Activated T-cell treated with anti-CD3 and anti-CD28 coated beads, Interleukin-2, amount 50 U/mL, for 1 hour (primary cell): ENCODE data around the gene GALNT18.

Source experiments
- DNase-seq: peaks from one replicate; pipeline ENCODE4 v3.0.0-alpha.2; 2020

The GALNT18 gene

GRCh38 chr11:11400121-11400520 lies 221.7 kb downstream of the GALNT18 start:
- DNase-seq: no peak

GRCh38 chr11:11397781-11398180 lies 224.0 kb downstream of the GALNT18 start:
- DNase-seq: no peak

DNA sequence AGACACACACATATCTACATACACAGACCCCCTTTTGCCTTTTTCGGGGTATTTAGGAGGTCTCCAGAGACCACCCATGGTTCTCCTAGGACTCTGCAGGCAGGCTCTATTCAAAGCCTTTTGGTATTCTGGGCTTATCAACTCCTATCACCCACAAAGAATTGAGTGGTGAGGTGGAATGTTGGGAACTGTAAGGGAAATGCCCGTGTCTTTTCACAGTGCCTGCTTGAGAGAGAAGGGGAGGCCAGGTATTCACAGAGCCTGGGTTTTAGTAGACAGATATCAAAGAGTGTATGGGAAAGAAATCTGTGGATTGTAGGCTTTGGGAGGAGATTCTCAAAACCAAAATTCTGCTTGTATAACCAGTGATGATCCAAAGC lies 224.8 kb downstream of the GALNT18 start:
- no peak for DNase-seq

- no peak for DNase-seq
Measured at GRCh38 chr11:11396301-11397035, 225.3 kb downstream of the GALNT18 start.

DNA sequence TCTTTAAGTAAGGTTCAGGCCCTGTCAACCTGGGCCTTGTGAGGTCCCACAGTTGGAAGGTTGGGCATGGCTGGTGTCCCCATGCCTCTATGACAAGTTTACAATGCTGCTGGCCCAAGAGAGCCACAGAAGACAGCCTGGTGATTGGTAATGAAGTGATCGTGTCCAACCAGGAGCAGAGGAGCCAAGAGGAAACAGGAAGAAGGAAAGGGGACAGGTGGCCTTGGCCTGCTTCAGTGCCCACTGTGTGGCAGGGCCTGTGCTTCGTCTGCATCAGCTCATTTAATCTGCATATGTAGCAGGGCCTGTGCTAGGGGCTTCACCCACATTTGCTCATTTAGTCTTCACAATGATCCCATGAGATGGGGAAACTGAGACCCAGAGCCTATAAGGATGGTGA lies 226.7 kb downstream of the GALNT18 start:
- no peak for DNase-seq

DNA sequence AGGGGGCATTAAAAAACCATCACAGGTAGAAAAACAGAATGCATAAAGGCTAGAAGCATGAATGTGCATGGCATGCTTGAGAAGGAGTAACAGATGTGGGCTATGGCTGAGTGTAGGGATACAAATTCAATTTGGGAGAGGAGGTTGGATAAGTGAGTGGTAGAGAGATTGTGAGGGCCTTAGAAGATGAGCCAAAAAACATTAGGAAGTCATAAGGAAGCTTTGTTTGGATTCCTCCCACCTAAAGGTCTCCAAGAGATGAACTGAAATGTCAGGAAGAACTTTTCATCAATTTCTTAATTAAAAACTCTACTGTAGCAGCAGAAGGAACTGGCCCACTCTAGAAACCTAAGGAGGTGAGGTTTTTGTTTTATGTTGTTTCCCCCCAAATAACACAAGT lies 227.6 kb downstream of the GALNT18 start:
- DNase-seq: no peak

DNA sequence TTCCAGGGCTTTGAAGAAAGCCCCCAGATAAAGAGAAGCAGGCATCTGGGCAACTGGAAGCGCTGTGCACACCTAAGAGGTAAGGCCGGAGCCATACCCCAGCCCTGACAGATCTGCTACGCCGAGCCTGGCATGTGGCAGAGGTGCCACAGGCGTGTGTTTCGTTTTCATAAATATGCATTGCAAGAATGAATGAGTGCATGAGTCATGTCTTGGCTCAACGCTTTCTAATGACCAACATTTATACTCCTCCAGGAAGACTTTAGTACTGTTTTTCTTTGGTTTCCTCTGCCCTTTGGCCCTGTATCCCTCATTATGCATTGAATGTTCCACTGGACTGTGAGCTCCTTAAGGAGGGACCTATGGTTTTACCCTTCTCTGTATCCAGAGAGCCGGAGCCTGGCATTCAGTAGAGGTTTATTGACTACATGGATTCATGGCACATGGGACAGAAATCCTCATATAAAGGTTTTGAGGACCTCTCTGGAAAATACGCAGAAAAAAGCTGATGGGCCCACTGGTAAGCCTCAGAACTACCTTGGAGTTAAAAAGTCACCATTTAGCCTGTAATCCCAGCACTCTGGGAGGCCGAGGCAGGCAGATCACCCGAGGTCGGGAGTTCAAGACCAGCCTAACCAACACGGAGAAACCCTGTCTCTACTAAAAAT lies 229.9 kb downstream of the GALNT18 start:
- no peak for DNase-seq

DNA sequence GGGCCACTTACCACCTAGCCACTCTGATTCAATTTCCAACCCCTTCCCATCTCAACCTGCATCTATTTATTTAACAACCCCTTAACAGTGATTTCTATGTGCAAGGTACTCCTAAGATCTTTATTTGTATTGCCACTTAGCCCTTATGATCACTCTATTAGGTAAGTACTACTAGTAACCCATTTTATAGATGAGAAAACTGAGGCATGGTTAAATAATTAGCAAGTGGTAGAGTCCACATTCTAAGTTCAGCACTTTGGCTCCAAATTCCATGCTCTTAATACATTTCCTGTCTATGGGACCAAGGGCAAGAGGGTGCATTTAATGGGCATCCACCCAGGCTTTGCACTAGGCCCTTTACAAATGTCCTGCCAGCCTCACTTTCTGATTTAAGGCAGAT lies 230.6 kb downstream of the GALNT18 start:
- no peak for DNase-seq

DNA sequence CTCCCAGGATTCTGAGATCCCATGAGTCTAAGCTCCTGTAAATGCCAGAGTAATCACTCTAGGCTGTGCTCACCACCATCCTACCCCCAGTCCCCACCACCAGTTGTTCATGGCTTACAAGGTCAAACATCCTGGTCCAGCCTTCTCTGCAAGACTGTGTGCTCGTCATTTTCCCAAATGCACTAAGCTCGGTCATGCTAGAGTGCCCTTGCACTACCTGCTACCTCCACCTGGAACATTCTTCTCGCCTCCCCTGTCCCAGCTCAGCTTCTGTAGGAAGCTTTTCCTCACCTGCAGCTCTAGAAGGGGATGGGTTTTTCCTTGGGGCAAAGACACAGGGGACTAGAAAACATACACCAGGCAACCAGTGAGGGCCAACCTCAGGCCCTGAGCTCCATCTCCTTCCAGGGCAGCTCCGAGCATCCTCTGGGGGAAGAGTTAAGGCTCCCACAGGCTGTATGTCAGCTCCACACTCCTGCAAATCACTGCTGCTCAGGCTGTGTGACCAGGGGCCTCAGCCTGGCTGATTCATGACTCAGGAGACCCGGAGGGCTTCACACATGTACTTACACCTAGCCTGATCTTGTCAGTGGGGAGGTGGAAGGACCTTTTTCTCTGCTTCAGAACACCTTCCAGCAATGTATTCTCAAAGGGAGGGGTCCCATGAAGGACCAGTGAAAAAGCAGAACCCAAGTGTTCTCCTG lies 231.6 kb downstream of the GALNT18 start:
- DNase-seq: no peak

GRCh38 chr11:11389238-11389637 lies 232.6 kb downstream of the GALNT18 start:
- no peak for DNase-seq

GRCh38 chr11:11387622-11388305 lies 234.0 kb downstream of the GALNT18 start:
- DNase-seq: no peak

- DNase-seq: no peak
Measured at GRCh38 chr11:11387207-11387606, 234.6 kb downstream of the GALNT18 start.

DNA sequence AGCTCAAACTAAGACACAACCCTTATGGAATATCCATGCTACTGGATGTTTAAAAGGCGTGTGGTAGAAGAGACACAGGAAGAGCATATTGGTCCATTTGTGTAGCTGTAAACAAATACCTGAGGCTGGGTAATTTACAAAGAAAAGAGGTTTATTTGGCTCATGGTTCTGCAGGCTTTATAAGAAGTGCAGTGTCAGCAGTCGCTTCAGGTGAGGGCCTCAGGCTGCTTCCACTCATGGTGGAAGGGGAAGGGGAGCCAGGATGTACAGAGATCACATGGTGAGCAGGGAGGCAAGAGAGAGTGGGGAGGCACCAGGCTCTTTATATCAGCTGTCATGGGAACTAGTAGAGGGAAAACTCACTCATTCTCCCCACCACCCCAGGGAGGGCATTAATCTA lies 237.0 kb downstream of the GALNT18 start:
- DNase-seq: no peak

DNA sequence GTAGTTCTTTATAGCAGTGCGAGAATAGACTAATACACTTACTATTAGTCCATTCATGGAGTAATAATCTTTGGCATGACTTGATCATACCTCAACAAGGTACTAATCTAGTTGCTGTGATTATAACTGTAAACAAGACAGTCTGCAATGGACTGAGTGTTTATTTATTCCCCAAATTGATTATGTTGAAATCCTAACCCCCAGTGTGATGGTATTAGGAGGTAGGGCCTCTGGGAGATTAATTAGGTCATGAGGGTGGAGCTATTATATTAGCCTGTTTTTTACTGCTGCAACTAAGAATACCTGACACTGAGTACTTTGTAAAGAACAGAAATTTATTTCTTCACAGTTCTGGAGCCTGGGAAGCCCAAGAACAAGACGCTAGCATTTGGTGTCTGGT lies 237.8 kb downstream of the GALNT18 start:
- DNase-seq: no peak

DNA sequence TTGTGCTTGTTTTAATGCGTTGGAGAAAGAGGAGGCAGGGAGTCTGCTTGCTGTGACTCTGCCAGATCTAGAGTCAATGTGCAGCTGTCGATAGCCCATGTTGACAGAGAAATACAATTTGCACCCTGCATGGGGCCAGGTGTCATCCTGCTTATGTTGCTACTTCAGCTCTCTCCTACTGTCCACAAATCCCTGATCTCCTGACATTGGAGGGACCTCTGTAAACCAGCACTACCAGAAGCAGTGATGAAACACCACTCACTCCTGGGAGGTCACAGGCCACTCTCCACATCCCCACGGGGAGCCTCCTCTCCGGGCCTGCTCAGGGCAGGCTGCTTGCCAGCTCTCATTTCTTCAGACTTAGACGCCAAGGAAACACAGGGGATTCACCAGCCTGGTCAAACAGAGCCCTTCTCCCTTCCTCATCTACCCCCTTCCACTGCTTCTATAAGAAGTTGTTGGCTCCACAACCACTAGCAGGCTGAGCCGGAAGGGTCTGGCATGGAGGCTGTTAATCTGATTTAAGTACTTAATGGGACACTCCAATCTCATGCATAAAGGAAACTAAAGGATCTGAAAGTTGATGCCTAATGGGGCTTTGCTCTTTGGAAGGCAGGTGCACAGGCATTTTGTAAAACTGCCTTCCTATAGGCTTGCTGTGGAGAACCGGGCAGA lies 238.8 kb downstream of the GALNT18 start:
- no peak for DNase-seq

GRCh38 chr11:11381471-11382105 lies 240.2 kb downstream of the GALNT18 start:
- no peak for DNase-seq

- DNase-seq: no peak
Measured at GRCh38 chr11:11380883-11381282, 240.9 kb downstream of the GALNT18 start.

DNA sequence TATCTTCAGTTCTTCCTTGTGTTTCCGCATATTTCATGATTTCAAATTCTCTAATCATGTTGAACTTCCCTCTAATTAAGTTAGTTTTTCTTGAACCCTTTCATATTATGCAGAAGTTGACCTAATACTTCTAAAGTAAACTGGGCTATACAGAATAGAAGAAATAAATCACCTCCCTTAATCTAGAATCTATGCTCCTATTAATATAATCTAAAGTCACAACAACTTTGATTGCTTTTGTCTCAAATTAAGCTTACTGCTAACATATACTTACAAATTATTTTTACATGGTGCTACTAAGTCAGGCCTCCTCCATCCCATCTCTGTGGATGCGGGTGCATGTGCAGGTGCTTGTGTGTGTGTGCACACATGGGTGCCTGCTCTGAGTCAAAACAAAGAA lies 241.5 kb downstream of the GALNT18 start:
- no peak for DNase-seq

DNA sequence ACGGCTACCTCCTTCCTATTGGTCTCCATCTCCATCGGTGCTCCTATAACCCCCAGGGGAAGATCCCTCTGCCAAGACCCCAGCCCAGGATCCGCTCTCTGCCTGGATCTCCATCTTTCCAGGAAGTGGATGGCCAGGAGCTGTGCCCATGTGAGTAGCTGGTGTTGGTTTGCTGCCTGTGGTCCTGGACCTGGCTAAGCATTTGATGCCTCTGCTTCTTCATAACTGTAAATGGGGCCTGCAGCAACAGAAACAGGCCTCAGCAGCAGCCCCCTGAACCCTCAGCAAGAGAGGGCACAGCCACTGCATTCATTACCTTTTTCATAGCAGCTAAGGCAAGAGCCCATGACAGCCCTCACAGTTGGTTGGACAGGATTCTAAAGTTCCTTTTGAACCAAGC lies 242.1 kb downstream of the GALNT18 start:
- DNase-seq: no peak

DNA sequence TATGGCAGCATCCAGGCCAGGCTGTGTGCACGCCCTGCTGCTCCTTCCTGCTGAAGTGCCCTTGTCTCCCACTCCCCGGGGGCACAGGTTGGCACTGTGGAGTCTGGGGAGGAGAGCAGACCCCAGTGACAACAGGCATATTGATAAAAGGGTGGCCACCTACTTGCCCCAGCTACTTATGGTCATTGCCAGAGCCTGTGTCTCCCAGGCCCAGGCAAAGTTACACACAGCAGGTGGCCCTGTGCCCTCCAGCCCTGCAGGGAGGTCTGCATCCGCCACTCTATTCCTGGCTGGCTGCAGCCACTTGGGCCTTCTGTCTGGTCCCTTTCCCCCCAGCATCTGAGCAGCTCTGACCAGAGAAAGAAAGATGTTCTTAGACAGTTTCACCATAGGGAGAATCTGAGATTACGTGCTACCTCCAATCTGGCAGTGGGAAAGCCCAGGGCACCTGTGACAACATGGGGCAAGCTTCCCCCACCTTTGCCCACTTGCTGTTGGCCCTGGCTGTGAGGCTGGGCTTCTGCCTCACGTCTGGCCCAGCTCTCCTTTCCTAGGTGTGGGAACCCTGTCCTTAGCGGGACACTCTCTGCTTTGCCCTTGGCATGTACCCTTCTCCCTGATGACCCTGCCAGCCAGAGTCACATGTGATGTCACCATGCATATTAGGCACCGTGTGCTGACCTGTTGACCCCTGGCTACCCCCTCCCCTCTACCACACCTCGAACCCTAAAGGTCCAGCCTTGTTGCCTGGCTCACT lies 243.4 kb downstream of the GALNT18 start:
- DNase-seq: no peak

GRCh38 chr11:11374358-11375148 lies 247.3 kb downstream of the GALNT18 start:
- DNase-seq: no peak
